HL-60 (cell line): ENCODE data around the gene PTPRD.

Source experiments
- DNase-seq, 2 experiments: peaks; one replicate each; pipeline ENCODE4 v3.0.0-alpha.2; 2010 to 2020; ENCODE audit warnings: low read depth in 1 of 2, low spot score in 1 of 2
- H3K27ac ChIP-seq: fragments of 250-450 bp; sonication (Bioruptor Pico); replicated peaks from 2 replicates; pipeline ENCODE4 v1.5.1; 2020; ENCODE audit warnings: mild to moderate bottlenecking, moderate library complexity
- H3K27me3 ChIP-seq: fragments of 250-450 bp; sonication (Bioruptor Pico); 2 replicates; pipeline ENCODE4 v1.5.1; 2021; ENCODE audit warnings: mild to moderate bottlenecking, moderate library complexity; ENCODE audit not compliant: insufficient read depth, poor library complexity, severe bottlenecking
- H3K4me3 ChIP-seq: replicated peaks from 2 replicates; pipeline ENCODE4 v1.5.1; 2011; ENCODE audit warnings: mild to moderate bottlenecking, control low read depth, low read length; ENCODE audit not compliant: insufficient read depth
- GABPA ChIP-seq: IDR thresholded peaks from 2 replicates; pipeline ENCODE4 v1.6.1; 2012; ENCODE audit warnings: low read depth
- POLR2AphosphoS5 ChIP-seq: IDR thresholded peaks from 2 replicates; pipeline ENCODE4 v1.6.1; 2012; ENCODE audit warnings: low read depth
- SPI1 ChIP-seq: IDR thresholded peaks from 2 replicates; pipeline ENCODE4 v1.6.1; 2012; ENCODE audit warnings: low read depth, mild to moderate bottlenecking, borderline replicate concordance
- TF ChIP-seq, protein P1 (sequence below): IDR thresholded peaks from 2 replicates; pipeline ENCODE4 v1.6.1; 2012; ENCODE audit warnings: low read depth; ENCODE audit not compliant: insufficient replicate concordance
- TF ChIP-seq, protein P2 (sequence below): IDR thresholded peaks from one replicate; pipeline ENCODE4 v1.5.1; 2011; ENCODE audit warnings: low read length, control low read depth, inconsistent platforms; ENCODE audit not compliant: insufficient read depth

Gene PTPRD

DNA sequence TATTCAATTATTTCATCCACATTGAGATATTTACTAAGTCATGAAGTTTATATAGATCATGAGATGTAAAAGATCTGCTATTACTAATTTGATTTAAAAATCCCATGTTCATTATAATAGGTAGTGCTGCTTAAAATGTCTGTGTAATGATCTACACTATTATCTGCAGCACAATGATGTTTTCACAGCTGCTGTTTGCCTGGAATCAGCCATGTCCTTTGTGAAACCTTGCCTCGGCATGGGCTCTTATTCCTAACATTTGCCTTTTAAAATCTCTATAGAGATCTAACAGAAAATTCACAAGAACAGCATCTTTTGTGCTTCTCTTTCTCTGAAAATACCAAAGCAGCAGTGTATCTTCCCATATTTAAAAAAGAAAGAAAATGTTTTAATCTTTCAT lies 444.6 kb downstream of the PTPRD start:
- no peak overlapping the region for H3K4me3 ChIP-seq
- no peak overlapping the region for H3K27ac ChIP-seq
- no peaks in the 10 kb centered on the region for H3K27me3 ChIP-seq
- no peak for TF ChIP-seq POLR2AphosphoS5
- TF ChIP-seq, protein P1, sequence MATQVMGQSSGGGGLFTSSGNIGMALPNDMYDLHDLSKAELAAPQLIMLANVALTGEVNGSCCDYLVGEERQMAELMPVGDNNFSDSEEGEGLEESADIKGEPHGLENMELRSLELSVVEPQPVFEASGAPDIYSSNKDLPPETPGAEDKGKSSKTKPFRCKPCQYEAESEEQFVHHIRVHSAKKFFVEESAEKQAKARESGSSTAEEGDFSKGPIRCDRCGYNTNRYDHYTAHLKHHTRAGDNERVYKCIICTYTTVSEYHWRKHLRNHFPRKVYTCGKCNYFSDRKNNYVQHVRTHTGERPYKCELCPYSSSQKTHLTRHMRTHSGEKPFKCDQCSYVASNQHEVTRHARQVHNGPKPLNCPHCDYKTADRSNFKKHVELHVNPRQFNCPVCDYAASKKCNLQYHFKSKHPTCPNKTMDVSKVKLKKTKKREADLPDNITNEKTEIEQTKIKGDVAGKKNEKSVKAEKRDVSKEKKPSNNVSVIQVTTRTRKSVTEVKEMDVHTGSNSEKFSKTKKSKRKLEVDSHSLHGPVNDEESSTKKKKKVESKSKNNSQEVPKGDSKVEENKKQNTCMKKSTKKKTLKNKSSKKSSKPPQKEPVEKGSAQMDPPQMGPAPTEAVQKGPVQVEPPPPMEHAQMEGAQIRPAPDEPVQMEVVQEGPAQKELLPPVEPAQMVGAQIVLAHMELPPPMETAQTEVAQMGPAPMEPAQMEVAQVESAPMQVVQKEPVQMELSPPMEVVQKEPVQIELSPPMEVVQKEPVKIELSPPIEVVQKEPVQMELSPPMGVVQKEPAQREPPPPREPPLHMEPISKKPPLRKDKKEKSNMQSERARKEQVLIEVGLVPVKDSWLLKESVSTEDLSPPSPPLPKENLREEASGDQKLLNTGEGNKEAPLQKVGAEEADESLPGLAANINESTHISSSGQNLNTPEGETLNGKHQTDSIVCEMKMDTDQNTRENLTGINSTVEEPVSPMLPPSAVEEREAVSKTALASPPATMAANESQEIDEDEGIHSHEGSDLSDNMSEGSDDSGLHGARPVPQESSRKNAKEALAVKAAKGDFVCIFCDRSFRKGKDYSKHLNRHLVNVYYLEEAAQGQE: no peak
- TF ChIP-seq, protein P2, sequence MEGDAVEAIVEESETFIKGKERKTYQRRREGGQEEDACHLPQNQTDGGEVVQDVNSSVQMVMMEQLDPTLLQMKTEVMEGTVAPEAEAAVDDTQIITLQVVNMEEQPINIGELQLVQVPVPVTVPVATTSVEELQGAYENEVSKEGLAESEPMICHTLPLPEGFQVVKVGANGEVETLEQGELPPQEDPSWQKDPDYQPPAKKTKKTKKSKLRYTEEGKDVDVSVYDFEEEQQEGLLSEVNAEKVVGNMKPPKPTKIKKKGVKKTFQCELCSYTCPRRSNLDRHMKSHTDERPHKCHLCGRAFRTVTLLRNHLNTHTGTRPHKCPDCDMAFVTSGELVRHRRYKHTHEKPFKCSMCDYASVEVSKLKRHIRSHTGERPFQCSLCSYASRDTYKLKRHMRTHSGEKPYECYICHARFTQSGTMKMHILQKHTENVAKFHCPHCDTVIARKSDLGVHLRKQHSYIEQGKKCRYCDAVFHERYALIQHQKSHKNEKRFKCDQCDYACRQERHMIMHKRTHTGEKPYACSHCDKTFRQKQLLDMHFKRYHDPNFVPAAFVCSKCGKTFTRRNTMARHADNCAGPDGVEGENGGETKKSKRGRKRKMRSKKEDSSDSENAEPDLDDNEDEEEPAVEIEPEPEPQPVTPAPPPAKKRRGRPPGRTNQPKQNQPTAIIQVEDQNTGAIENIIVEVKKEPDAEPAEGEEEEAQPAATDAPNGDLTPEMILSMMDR: no peak
- no peak for TF ChIP-seq GABPA
- TF ChIP-seq SPI1: no peak
- no peak for DNase-seq

DNA sequence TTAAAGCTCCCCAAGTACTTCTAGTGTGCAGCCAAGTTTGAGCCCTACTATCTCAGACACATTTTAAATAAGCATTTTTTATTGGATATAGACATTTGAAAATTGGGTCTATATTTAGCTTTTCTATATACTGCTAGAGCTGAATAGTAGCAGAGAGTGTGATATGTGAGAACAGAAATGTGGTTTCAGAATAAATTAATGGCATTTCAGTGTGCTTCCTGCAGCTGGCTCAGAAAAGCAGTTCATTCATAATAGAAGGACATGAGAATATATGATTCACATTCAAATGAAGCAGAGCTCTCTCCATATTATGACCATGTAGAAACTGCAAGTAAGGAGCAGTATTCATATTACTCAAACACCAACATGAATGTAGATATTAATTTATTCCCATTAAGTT lies 464.0 kb downstream of the PTPRD start:
- Histone ChIP-seq H3K27ac (no peak overlapping the region), H3K4me3 (no peak overlapping the region), H3K27me3 (no peaks in the 10 kb centered on the region)
- no peak for TF ChIP-seq POLR2AphosphoS5
- DNase-seq: no peak

DNA sequence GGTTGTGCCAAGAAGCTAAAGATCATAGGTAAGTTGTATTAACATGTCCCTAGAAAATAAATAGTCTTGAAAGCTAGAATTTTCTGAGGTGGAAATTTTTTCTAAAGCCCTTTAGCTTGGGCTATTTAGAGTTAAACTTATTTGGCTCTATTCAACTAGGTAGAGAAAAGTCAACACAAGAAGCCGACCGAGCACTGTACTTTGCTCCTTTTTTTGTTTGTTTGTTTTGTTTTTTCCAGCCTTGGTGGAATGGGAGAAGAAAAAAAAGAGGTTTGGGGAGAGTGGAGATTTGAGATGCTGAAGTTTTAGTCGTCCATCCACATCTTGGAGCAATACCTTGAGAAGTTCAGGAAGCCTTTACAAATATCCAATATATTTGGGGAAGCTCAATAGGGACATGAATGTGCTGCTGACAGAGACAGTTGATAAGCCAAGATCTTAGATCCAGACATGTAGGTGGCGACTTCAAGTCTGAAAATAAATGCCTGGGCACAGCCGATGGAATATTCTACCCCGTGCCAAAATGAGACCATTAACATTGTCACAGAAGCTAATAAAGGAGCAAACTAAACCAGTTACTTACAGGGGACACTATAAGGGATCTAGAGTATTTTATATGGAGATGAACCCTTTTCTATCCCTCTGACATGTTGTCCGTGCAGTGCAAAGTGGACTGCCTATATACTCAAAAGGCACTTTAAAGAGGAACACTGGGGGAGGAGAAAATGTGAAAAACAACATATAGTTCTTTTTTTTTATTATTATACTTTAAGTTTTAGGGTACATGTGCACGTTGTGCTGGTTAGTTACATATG lies 466.1 kb downstream of the PTPRD start:
- Histone ChIP-seq H3K4me3 (no peak overlapping the region), H3K27ac (no peak overlapping the region), H3K27me3 (no peaks in the 10 kb centered on the region)
- DNase-seq: no peak
- TF ChIP-seq POLR2AphosphoS5 (no peak), SPI1 (no peak), GABPA (no peak)
- TF ChIP-seq, protein P2: no peak
- TF ChIP-seq, protein P1: no peak

DNA sequence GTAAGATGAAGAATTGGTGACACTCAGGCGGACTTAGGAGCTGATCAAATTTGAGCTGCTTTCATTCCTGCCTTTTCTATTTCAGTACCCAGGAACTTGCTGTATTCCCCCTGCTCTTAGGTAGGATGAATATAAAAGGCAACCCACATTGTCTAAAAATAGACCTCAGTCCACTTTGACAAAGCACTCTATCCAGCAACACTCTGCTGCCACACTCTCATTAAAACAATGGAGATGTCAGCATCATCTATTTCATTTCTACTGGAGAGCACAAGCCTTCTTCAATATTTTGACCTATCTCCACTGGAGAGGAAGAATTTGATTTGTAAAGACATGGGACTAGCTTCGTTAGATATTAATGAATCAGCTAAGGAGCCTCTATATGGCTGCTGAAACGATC lies 468.4 kb downstream of the PTPRD start:
- TF ChIP-seq GABPA (no peak), POLR2AphosphoS5 (no peak), SPI1 (no peak)
- TF ChIP-seq, protein P2: no peak
- TF ChIP-seq, protein P1: no peak
- H3K27me3 ChIP-seq: no peaks in the 10 kb centered on the region
- DNase-seq: no peak
- H3K27ac ChIP-seq: no peak overlapping the region
- H3K4me3 ChIP-seq: no peak overlapping the region
